Kidney (tissue), 14 donors: ENCODE results near the gene SEPTIN10. TPM values are rescaled to one million over a fixed set of nuclear protein-coding genes. Genes with fewer than 3 reads are reported as not detected.

Experiments
- DNase-seq, 5 donors: peaks; one replicate each; pipeline ENCODE4 v3.0.0-alpha.2; 2013 to 2020
- FAIRE-seq: peaks from 2 replicates; lab custom pipeline; 2012; peaks lifted over from hg19 to GRCh38; lab: Jason Lieb, UNC
- H3K27ac ChIP-seq, 2 donors: one replicate each; pipeline ENCODE4 v1.7.0; 2013; ENCODE audit warnings: low read depth in 2 of 2, low read length in 2 of 2, inconsistent platforms in 1 of 2
- H3K27me3 ChIP-seq: one replicate; pipeline ENCODE4 v1.7.1; 2013; ENCODE audit warnings: low read length, inconsistent platforms; ENCODE audit not compliant: control insufficient read depth, insufficient read depth
- H3K36me3 ChIP-seq, 3 donors: one replicate each; pipeline versions ENCODE4 v1.7.0 to v1.7.1; 2013; ENCODE audit warnings: low read length in 3 of 3, control low read depth in 1 of 3, inconsistent platforms in 1 of 3; ENCODE audit not compliant: insufficient read depth in 3 of 3, control insufficient read depth in 2 of 3
- H3K4me1 ChIP-seq, 3 donors: one replicate each; pipeline versions ENCODE4 v1.7.0 to v1.7.1; 2013; ENCODE audit warnings: low read length in 3 of 3, inconsistent platforms in 1 of 3, low read depth in 1 of 3; ENCODE audit not compliant: control insufficient read depth in 2 of 3, insufficient read depth in 2 of 3
- H3K4me3 ChIP-seq, 3 donors: one replicate each; pipeline versions ENCODE4 v1.7.0 to v1.8.1; 2013; ENCODE audit warnings: low read length in 3 of 3, control low read depth in 1 of 3, inconsistent platforms in 1 of 3
- H3K9ac ChIP-seq, 3 donors: one replicate each; pipeline versions ENCODE4 v1.7.0 to v1.7.1; 2013; ENCODE audit warnings: low read length in 3 of 3, control low read depth in 1 of 3, inconsistent platforms in 1 of 3
- H3K9me3 ChIP-seq, 3 donors: one replicate each; pipeline versions ENCODE4 v1.7.0 to v1.7.1; 2013; ENCODE audit warnings: low read length in 3 of 3, control low read depth in 1 of 3, inconsistent platforms in 1 of 3; ENCODE audit not compliant: control insufficient read depth in 2 of 3, insufficient read depth in 1 of 3
- intact Hi-C: fragments of 100-400 bp; cut with DNase I; formaldehyde crosslinking; loops from one replicate; pipeline ENCODE4 v1.11.1; 2022
- polyA plus RNA-seq: library from polyadenylated mRNA; stranded (reverse); fragments of 350-450 nt; fragmentation: Illumina TruSeq; extraction: RNeasy Lipid Tissue Mini Kit (QIAGEN cat#74804); gene quantifications from one replicate; pipeline ENCODE4 v1.2.3, GENCODE V29; 2014; ENCODE audit warnings: low read depth, low replicate concordance; ENCODE audit not compliant: insufficient read depth
- total RNA-seq: library from RNA; stranded (reverse); fragmentation: NEBNext Ultra II Directional; extraction: Animal tissue kit (Norgen Biotek cat#: 25700); gene quantifications from one replicate; pipeline ENCODE4 v1.2.1, GENCODE V29; 2021
- TF ChIP-seq, protein P1 (sequence below): IDR thresholded peaks from 3 replicates; pipeline ENCODE4 v1.5.1; 2012; ENCODE audit warnings: mild to moderate bottlenecking, moderate library complexity, borderline replicate concordance; ENCODE audit not compliant: insufficient read depth; ENCODE audit errors: extremely low read depth
- donor health status: control.
- donor health status: control.
- donor health status: control.
- donor health status: control.
- donor health status: control.
- donor health status: DM: yes; HTN: yes; CAD: no.
- donor health status: Normal renal cell carcinoma (clear cell type).

Gene SEPTIN10
- total and polyA plus RNA-seq, 2 donors from 2014 or later = 20.8 to 80.7 TPM

DNA sequence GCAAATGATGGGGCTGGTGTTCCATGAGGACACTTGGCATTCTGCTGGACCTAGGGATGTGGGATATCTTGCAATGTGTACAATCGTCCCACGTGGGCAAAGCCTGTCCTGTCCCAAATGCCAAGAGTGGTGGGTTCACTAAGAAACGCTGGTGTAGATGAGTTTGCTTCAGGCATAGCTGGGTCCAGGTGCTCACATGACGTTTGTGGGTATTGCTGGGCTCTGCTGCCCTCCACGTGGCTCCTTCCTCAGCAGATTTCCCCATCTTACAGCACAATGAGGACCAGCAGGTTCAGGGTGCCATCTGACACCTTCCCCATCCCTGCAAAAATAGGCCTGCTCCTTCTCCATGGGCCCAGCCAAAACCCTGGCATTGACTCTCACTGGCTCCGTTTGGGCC is 105.9 kb downstream of the SEPTIN10 start:
- intact Hi-C loops = no loop called here
- TF ChIP-seq, protein P1, sequence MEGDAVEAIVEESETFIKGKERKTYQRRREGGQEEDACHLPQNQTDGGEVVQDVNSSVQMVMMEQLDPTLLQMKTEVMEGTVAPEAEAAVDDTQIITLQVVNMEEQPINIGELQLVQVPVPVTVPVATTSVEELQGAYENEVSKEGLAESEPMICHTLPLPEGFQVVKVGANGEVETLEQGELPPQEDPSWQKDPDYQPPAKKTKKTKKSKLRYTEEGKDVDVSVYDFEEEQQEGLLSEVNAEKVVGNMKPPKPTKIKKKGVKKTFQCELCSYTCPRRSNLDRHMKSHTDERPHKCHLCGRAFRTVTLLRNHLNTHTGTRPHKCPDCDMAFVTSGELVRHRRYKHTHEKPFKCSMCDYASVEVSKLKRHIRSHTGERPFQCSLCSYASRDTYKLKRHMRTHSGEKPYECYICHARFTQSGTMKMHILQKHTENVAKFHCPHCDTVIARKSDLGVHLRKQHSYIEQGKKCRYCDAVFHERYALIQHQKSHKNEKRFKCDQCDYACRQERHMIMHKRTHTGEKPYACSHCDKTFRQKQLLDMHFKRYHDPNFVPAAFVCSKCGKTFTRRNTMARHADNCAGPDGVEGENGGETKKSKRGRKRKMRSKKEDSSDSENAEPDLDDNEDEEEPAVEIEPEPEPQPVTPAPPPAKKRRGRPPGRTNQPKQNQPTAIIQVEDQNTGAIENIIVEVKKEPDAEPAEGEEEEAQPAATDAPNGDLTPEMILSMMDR = no peak
- Histone ChIP-seq H3K27ac (no peak overlapping the region), H3K4me1 (peaks cover 0 to 3% (median 0%) of the 10 kb centered on the region in 3 donors), H3K4me3 (no peak overlapping the region), H3K9me3 (no peaks in the 10 kb centered on the region), H3K9ac (no peak overlapping the region), H3K36me3 (no peaks in the 10 kb centered on the region), H3K27me3 (no peaks in the 10 kb centered on the region)
- FAIRE-seq = no peak
- no peak for DNase-seq

GRCh38 chr2:109507217-109507616 is 106.5 kb downstream of the SEPTIN10 start:
- FAIRE-seq (no peak), DNase-seq (peak in 1 of 5 donors; percentile 80)
- H3K27me3 ChIP-seq = no peaks in the 10 kb centered on the region
- no peak overlapping the region for H3K4me3 ChIP-seq
- H3K4me1 ChIP-seq = peaks cover 0 to 3% (median 0%) of the 10 kb centered on the region in 3 donors
- intact Hi-C loops = no loop called here
- no peaks in the 10 kb centered on the region for H3K9me3 ChIP-seq
- H3K36me3 ChIP-seq = no peaks in the 10 kb centered on the region
- H3K27ac ChIP-seq = no peak overlapping the region
- H3K9ac ChIP-seq = no peak overlapping the region
- TF ChIP-seq, protein P1 = no peak

DNA sequence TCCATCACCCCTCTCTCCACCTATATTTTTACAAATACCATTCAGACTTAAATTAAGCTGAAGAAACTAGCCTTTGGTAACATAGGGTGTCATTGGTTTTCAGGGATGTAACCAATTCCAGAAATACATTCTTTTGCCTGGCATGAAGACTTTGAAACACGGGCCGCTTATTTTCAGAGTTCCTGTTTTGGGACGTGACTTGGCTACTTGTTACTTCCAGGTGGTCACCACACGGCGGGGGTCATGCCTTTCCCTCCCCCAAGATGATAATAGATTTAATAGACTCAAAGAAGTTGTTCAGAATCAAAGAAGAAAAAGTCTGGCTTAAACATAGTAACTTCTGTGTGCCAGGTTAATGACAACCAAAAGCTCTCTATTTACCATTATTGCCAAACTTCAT is 110.6 kb downstream of the SEPTIN10 start:
- TF ChIP-seq, protein P1 = no peak
- H3K27ac ChIP-seq = no peak overlapping the region
- H3K9me3 ChIP-seq = no peaks in the 10 kb centered on the region
- intact Hi-C loops = no loop called here
- H3K36me3 ChIP-seq = no peaks in the 10 kb centered on the region
- H3K4me3 ChIP-seq = no peak overlapping the region
- DNase-seq (no peak), FAIRE-seq (no peak)
- H3K27me3 ChIP-seq = no peaks in the 10 kb centered on the region
- H3K4me1 ChIP-seq = peaks cover 0 to 4% (median 0%) of the 10 kb centered on the region in 3 donors
- H3K9ac ChIP-seq = no peak overlapping the region

GRCh38 chr2:109501461-109501860 is 112.3 kb downstream of the SEPTIN10 start:
- TF ChIP-seq, protein P1 = no peak
- intact Hi-C loops = no loop called here
- Histone ChIP-seq H3K4me3 (no peak overlapping the region), H3K9ac (no peak overlapping the region), H3K27ac (no peak overlapping the region), H3K4me1 (peaks cover 0 to 7% (median 0%) of the 10 kb centered on the region in 3 donors), H3K27me3 (no peaks in the 10 kb centered on the region), H3K9me3 (no peaks in the 10 kb centered on the region), H3K36me3 (no peaks in the 10 kb centered on the region)
- FAIRE-seq (no peak), DNase-seq (no peak)
